Measurements from ENCODE around the gene TMEM131. TPM values are rescaled to one million over a fixed set of nuclear protein-coding genes. Genes with fewer than 3 reads are reported as not detected.
A peak's percentile ranks its signal among the peaks of the same experiment; 100 is the strongest.
"Not testable (repeated sequence)": the region's sequence is repeated elsewhere in the genome, so short reads cannot be mapped to it uniquely, and the experiment has no call there.

TMEM131 gene
- total RNA-seq, 1 experiment from 2014 or later = 21.9 TPM

DNA sequence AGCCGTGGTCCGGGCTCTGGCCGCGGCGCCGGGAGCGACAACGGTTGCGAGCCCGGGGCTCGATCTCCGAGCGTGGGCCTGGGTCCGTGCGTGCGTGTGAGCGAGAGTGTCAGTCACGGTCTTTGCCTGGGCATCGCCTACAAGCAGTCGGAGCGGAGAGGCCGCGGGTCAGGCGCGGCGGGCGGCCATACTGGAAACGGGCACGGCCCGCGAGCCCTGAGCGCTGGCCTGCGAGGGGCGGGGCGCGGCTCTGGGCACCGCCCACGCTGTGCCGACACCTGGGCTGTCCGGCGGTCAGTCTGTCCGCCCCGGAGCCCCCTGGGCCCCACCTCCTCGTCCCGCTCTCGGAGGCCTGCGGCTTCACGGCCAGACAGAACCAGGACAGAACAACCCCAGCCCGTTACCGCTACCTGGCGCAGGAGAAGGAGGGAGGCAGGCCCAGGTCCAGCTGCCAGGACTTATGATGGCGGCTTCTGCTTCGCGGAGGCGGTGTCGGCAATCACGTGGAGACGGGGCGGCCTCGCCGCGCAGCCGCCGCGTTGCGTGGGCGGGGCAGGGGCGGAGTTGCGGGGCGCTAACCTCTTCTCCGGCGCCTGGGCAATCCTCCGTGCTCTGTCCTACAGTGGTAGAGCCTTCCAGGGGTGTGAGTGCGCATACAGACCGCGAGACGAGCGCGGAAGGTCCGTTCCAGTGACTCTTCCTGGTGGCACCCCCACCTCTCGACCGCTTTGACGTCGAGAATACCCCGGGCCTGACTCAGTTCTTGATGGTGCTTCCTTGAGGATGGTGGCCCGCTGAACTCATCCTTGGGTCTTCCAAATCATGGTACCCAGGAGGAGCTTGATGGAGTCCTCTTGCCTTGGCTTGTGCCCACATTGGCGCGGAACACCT is at the start of gene TMEM131 (continued):
- TF ChIP-seq ESRRA (CRISPR knock-in tag; IDR thresholded peaks at IDR 0.05; ENCODE audit: borderline replicate concordance) (peak; percentile 76; the same call in 1 of the 2 replicates), SMAD3 (CRISPR knock-in tag; IDR thresholded peaks at IDR 0.05; ENCODE audit: borderline replicate concordance) (no peak), ETV6 (CRISPR knock-in tag; IDR thresholded peaks at IDR 0.05) (no peak), FOXP1 (CRISPR knock-in tag; IDR thresholded peaks at IDR 0.05; ENCODE audit: borderline replicate concordance) (peak; percentile 27; the same call in 1 of the 2 replicates), ZBTB43 (CRISPR knock-in tag; IDR thresholded peaks at IDR 0.05) (no peak), SP1 (CRISPR knock-in tag; conservative IDR thresholded peaks at IDR 0.05) (peak; percentile 100), JUN (CRISPR knock-in tag; IDR thresholded peaks at IDR 0.05) (peak; percentile 3; the same call in 1 of the 2 replicates), AR (CRISPR knock-in tag; IDR thresholded peaks at IDR 0.05) (no peak), ATF6 (CRISPR knock-in tag; IDR thresholded peaks at IDR 0.05) (no peak), MYBL2 (CRISPR knock-in tag; IDR thresholded peaks at IDR 0.05) (peak; percentile 60)
- TF ChIP-seq, protein P1, sequence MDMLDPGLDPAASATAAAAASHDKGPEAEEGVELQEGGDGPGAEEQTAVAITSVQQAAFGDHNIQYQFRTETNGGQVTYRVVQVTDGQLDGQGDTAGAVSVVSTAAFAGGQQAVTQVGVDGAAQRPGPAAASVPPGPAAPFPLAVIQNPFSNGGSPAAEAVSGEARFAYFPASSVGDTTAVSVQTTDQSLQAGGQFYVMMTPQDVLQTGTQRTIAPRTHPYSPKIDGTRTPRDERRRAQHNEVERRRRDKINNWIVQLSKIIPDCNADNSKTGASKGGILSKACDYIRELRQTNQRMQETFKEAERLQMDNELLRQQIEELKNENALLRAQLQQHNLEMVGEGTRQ (CRISPR knock-in tag; IDR thresholded peaks at IDR 0.05) = peak; percentile 99

GRCh38 chr2:98044730-98045129 is 49.0 kb upstream of the TMEM131 start:
- peaks cover 39% of the 10 kb centered on the region for H3K27me3 Mint-ChIP-seq (ENCODE audit: low read depth)
- POLR2A ChIA-PET; ATAC-seq; DNase-seq (ENCODE audit: low spot score); CTCF ChIA-PET; H3K27ac Mint-ChIP-seq; H3K4me3 Mint-ChIP-seq: not testable (repeated sequence)
- H3K4me1 Mint-ChIP-seq = peaks cover 11% of the 10 kb centered on the region
- peaks cover 36% of the 10 kb centered on the region for H3K9me3 Mint-ChIP-seq
- peaks cover 20% of the 10 kb centered on the region for H3K36me3 Mint-ChIP-seq

GRCh38 chr2:98043101-98043500 is 47.4 kb upstream of the TMEM131 start:
- H3K27ac Mint-ChIP-seq = no peak overlapping the region
- TF ChIP-seq ATF1 (CRISPR knock-in tag; IDR thresholded peaks at IDR 0.05) = no peak
- TF ChIP-seq CREB1 (CRISPR knock-in tag; IDR thresholded peaks at IDR 0.05) = no peak
- TF ChIP-seq HMGA2 (CRISPR knock-in tag; IDR thresholded peaks at IDR 0.05) = no peak
- TF ChIP-seq NFATC4 (CRISPR knock-in tag; IDR thresholded peaks at IDR 0.05) = no peak
- no peak for TF ChIP-seq NFE2L1 (CRISPR knock-in tag; IDR thresholded peaks at IDR 0.05)
- no peak for TF ChIP-seq FOXJ3 (CRISPR knock-in tag; IDR thresholded peaks at IDR 0.05; ENCODE audit: borderline replicate concordance)
- no peak for TF ChIP-seq SOX15 (CRISPR knock-in tag; IDR thresholded peaks at IDR 0.05)
- TF ChIP-seq AR (CRISPR knock-in tag; IDR thresholded peaks at IDR 0.05) = no peak
- TF ChIP-seq ERG (CRISPR knock-in tag; IDR thresholded peaks at IDR 0.05) = no peak

More at GRCh38 chr2:98043101-98043500, 47.4 kb upstream of the TMEM131 start:
- no peak overlapping the region for H3K4me3 Mint-ChIP-seq
- ChIA-PET POLR2A (no interaction called here), CTCF (no interaction called here)
- H3K36me3 Mint-ChIP-seq = peaks cover 20% of the 10 kb centered on the region
- peaks cover 30% of the 10 kb centered on the region for H3K27me3 Mint-ChIP-seq (ENCODE audit: low read depth)
- DNase-seq (ENCODE audit: low spot score) (no peak), ATAC-seq (no peak)
- peaks cover 36% of the 10 kb centered on the region for H3K9me3 Mint-ChIP-seq
- peaks cover 14% of the 10 kb centered on the region for H3K4me1 Mint-ChIP-seq

Data from WTC11 (cell line).